ENCODE results near the gene GLIPR1.

GLIPR1 gene

DNA sequence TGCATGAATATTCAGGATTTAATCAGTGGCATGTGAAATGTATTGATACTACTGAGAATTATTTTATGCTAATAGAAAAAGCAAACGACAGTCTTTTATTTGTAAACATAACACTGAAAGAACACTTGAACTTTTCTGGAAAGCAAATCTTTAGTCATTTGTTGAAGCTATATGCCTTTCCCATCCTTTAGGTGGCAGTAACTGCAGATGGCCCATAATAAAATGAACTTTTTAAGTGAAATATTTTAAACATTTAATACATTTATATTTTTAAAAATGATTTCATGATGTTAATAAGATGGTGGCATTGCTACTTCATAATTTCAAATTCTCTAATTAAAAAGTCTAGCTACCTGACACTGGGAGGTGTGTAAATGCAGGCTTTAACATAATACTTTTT, 44.7 kb downstream of the GLIPR1 start:
- Mint-ChIP-seq H3K4me3 (no peak overlapping the region), H3K4me1 (ENCODE audit: low read depth) (peaks cover 2% of the 10 kb centered on the region), H3K36me3 (no peaks in the 10 kb centered on the region), H3K27me3 (peaks cover 28% of the 10 kb centered on the region), H3K27ac (no peak overlapping the region), H3K9me3 (ENCODE audit: low read depth) (no peaks in the 10 kb centered on the region)

DNA sequence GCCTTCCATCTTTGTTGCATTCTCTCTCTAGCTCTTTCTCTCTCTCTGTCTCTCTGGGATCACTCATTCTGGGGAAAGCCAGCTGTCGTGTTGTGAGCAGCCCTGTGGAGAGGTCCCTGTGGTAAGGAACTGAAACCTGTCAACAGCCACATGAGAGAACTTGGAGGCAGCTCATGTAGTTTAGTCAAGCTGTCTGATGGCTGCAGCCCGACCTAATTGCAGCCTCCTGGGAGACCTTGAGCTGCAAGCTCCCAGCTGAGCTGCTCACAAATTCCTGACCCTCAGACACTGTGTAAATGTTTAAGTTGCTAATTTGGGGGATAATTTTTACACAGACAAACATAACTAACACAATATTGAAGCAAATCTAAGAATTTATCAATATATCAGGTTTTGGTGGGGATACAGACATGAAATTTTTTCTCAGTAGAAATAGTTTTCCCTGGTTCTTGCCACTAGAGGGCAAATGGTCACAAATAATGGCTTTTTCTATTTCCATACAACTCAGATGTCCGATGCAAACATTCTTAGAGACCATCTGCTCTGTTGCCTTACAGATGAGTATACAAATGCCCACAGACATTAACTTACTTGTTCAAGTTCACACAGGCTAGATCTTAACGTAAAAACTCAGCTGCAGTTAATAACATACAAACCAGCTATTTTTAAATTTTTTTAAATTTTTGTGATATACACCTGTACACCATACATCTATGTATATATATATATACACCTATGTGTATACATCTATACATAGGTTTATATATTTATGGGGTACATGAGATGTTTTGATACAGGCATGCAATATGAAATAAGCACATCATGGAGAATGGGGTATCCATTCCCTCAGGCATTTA, 46.3 kb downstream of the GLIPR1 start:
- Mint-ChIP-seq H3K27me3 (peaks cover 26% of the 10 kb centered on the region), H3K9me3 (ENCODE audit: low read depth) (no peaks in the 10 kb centered on the region), H3K4me1 (ENCODE audit: low read depth) (peaks cover 2% of the 10 kb centered on the region)

DNA sequence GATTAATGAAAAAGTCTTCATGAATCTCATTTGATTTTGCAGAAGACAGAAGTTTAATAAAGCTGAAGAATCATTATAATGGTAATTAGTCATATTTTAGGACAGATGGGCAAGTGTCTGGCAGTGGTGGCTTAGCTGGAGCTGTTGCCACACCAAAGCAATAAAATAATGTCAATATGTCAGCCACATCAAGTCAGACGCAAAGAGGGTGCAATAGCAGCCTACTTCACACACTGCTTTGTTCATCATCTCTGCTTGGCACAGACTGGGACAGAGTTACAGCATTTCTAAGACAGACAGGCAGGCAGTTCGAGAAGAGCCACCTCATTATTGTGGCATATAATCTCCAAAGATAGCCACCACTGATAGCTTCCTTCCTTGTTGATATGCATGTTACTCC, 47.7 kb downstream of the GLIPR1 start:
- no peak overlapping the region for H3K4me3 Mint-ChIP-seq
- peaks cover 2% of the 10 kb centered on the region for H3K4me1 Mint-ChIP-seq (ENCODE audit: low read depth)
- H3K27ac Mint-ChIP-seq = no peak overlapping the region
- no peaks in the 10 kb centered on the region for H3K9me3 Mint-ChIP-seq (ENCODE audit: low read depth)
- H3K27me3 Mint-ChIP-seq = peaks cover 19% of the 10 kb centered on the region
- no peaks in the 10 kb centered on the region for H3K36me3 Mint-ChIP-seq

More for the DNA sequence above, 46.3 kb downstream of the GLIPR1 start:
- Mint-ChIP-seq H3K36me3 (no peaks in the 10 kb centered on the region), H3K4me3 (no peak overlapping the region), H3K27ac (no peak overlapping the region)

DNA sequence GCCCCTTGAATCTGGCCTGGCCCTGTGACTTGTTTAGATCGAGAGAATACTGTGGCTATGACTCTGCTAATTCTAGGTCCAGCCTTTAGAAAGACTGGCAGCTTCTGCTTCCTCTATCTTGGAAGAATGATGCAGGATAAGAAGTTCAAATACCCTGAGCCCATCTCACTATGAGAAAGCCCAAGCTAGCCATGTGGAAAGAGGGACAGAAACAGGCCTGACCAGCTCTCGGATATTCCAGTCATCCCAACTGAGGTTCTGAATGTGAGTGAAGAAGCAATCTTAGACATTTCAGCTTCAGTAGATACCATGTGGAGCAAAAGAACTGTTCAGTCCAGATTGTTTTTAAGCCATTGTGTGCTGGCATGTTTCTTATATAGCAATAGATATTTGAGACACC, 48.1 kb downstream of the GLIPR1 start:
- H3K36me3 Mint-ChIP-seq = no peaks in the 10 kb centered on the region
- H3K4me1 Mint-ChIP-seq (ENCODE audit: low read depth) = peaks cover 2% of the 10 kb centered on the region
- H3K4me3 Mint-ChIP-seq = no peak overlapping the region
- peaks cover 17% of the 10 kb centered on the region for H3K27me3 Mint-ChIP-seq
- H3K27ac Mint-ChIP-seq = no peak overlapping the region
- no peaks in the 10 kb centered on the region for H3K9me3 Mint-ChIP-seq (ENCODE audit: low read depth)

DNA sequence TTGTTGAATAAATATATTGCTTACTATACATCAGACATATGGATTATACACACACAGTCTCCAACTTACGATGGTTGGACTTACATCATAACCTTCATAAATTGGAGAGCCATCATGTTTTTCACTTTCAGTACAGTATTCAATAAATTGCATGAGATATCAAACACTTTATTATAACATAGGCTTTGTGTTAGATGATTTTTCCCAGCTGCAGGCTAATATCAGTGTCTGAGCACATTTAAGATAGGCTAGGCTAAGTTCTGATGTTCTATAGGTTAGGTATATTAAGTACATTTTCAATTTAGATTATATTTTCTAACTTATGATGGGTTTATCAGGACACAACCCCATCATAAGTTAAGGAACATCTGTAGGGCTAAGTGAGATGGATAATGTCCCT, 48.8 kb downstream of the GLIPR1 start:
- H3K27me3 Mint-ChIP-seq = peaks cover 15% of the 10 kb centered on the region
- no peaks in the 10 kb centered on the region for H3K36me3 Mint-ChIP-seq
- peaks cover 2% of the 10 kb centered on the region for H3K4me1 Mint-ChIP-seq (ENCODE audit: low read depth)
- H3K4me3 Mint-ChIP-seq = no peak overlapping the region
- H3K27ac Mint-ChIP-seq = no peak overlapping the region
- no peaks in the 10 kb centered on the region for H3K9me3 Mint-ChIP-seq (ENCODE audit: low read depth)

DNA sequence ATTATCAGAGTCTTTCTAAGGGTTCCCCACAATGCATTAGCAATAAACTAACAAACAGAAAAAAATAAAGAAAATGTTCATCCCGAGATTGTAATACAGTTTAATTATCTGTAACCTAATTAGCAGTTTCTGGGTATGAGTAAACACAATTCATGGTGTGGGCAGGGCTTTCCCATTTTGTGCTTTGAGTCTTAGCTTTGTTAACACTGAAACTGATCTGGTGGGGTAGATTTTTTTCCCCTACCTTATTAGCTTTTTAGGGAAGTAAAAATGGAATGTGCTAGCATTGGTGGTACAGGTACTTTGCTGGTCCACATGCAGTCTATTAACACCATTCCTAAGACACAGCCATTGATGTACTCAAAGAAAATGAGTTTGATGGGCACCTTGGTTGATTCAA, 49.3 kb downstream of the GLIPR1 start:
- Mint-ChIP-seq H3K27ac (no peak overlapping the region), H3K4me3 (no peak overlapping the region), H3K4me1 (ENCODE audit: low read depth) (peaks cover 2% of the 10 kb centered on the region), H3K9me3 (ENCODE audit: low read depth) (no peaks in the 10 kb centered on the region), H3K36me3 (no peaks in the 10 kb centered on the region), H3K27me3 (peaks cover 13% of the 10 kb centered on the region)

DNA sequence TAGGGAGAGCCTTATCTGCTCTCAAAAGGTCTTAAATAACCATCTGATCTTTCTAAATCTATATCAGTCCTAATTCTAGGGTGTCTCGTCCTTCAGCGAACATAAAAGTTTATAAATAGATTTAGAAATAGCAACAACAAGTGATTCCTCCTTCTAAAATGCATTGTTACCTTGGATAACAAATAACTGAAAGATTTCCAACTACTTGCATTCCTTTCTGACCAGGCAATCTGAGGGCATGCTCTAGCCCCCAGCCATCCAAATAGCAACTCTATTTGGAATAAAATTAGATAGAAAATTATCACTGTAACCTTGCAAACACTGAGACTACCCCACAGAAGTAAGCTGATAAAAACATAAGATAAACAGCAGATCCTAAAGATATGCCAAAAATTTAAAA, 52.7 kb downstream of the GLIPR1 start:
- no peak overlapping the region for H3K4me3 Mint-ChIP-seq
- H3K9me3 Mint-ChIP-seq (ENCODE audit: low read depth) = no peaks in the 10 kb centered on the region
- H3K27me3 Mint-ChIP-seq = peaks cover 1% of the 10 kb centered on the region
- no peaks in the 10 kb centered on the region for H3K4me1 Mint-ChIP-seq (ENCODE audit: low read depth)
- no peak overlapping the region for H3K27ac Mint-ChIP-seq
- no peaks in the 10 kb centered on the region for H3K36me3 Mint-ChIP-seq

DNA sequence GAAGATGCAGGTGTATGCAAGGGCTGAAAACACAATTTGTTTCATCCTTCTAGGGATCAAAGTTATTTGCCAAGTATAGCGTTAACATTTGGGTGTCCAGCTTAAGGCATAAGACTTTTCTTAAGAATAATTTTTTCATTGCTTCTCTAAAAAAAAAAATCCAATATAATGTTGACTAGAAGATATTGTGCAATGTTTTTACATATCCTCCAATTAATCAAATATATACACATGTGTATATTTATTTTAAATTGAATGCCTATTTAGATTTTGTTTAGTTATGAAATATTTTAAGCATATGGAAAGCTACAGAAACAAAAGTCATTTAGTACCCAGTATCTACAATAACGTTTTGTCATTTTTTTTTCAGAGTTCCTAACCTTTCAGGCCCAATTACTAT, 59.3 kb downstream of the GLIPR1 start:
- no peaks in the 10 kb centered on the region for H3K4me1 Mint-ChIP-seq (ENCODE audit: low read depth)

DNA sequence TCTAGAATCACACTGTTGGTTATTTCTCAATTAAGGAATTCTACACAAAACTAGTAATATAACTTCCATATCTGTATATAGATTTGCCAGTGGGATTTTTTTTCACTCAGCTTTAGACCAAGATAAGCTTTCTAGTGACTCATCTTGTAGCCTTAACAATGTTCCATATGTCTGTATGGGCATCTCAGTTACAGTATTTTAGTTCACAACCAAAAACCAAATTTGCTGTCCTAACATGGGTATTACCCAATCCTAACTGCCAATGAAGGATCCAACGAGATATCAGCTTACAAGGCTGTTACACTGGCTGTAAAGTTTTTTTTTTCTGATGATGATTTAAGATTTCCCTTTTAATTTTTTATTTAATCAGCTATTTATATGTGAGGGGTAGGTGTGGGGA, 62.4 kb downstream of the GLIPR1 start:
- H3K9me3 Mint-ChIP-seq (ENCODE audit: low read depth) = no peaks in the 10 kb centered on the region
- no peak overlapping the region for H3K27ac Mint-ChIP-seq
- H3K36me3 Mint-ChIP-seq = no peaks in the 10 kb centered on the region
- peaks cover 22% of the 10 kb centered on the region for H3K27me3 Mint-ChIP-seq
- no peaks in the 10 kb centered on the region for H3K4me1 Mint-ChIP-seq (ENCODE audit: low read depth)
- H3K4me3 Mint-ChIP-seq = no peak overlapping the region

More for the DNA sequence above, 59.3 kb downstream of the GLIPR1 start:
- Mint-ChIP-seq H3K4me3 (no peak overlapping the region), H3K27me3 (peaks cover 13% of the 10 kb centered on the region), H3K27ac (no peak overlapping the region), H3K36me3 (no peaks in the 10 kb centered on the region), H3K9me3 (ENCODE audit: low read depth) (no peaks in the 10 kb centered on the region)

DNA sequence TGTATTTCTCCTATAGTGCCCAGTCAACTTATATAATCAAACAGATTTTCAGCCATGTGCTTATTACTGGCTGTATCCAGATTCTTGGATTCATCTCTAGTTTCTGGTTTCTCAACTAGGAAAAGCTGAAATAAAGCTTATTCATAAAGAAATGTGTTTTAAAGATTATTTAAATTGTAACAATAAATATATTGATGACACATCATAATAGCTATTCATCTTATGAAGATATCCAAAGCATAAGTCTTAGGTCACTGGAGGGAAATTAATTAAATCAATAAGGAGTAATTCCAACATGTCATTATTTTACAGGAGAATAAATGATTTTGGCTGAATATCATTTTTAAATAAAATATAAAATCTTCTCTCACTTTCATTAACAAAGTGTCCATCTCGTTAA, 63.0 kb downstream of the GLIPR1 start:
- H3K4me1 Mint-ChIP-seq (ENCODE audit: low read depth) = no peaks in the 10 kb centered on the region
- no peaks in the 10 kb centered on the region for H3K9me3 Mint-ChIP-seq (ENCODE audit: low read depth)
- no peak overlapping the region for H3K4me3 Mint-ChIP-seq
- peaks cover 22% of the 10 kb centered on the region for H3K27me3 Mint-ChIP-seq
- H3K27ac Mint-ChIP-seq = no peak overlapping the region
- H3K36me3 Mint-ChIP-seq = no peaks in the 10 kb centered on the region

DNA sequence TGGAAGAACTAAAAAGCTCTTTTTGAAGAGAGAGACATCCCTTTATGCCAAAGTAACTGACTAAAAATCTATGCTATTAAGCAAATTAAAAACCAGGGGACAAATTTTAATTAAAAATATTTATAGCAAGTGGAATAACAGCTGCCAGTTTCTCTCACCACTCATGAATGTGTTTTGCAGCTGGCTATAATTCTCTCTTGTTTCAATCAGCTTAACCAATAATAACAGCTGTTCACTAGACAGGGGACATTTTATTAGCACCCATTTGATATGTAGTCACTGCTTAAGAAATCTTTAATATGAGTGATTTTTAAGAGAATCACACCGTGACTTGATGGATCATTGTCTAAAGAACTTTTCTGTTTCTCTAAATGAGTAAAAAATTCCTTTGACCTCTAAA, 65.1 kb downstream of the GLIPR1 start:
- no peaks in the 10 kb centered on the region for H3K9me3 Mint-ChIP-seq (ENCODE audit: low read depth)
- H3K27me3 Mint-ChIP-seq = peaks cover 27% of the 10 kb centered on the region
- no peaks in the 10 kb centered on the region for H3K4me1 Mint-ChIP-seq (ENCODE audit: low read depth)
- no peaks in the 10 kb centered on the region for H3K36me3 Mint-ChIP-seq
- no peak overlapping the region for H3K27ac Mint-ChIP-seq
- H3K4me3 Mint-ChIP-seq = no peak overlapping the region

DNA sequence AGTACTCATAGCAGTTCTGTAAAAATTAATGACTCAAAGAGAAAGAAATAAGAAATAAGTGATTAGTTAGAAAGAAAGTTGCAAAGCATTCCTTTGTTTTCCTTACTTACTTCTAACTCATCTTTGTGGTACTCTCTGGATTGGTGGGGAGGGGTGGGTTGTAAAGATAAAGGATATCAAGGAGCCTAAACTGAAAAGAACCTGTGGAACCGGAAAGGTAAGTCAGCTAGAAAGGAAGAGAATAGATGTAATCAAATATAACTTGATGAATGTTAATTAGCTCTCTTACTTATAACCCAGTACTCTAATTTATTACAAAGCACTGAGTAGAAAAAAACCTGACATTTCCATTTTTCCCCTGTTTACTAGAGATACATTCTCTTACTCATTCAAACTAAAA, 68.3 kb downstream of the GLIPR1 start:
- H3K9me3 Mint-ChIP-seq (ENCODE audit: low read depth) = no peaks in the 10 kb centered on the region

DNA sequence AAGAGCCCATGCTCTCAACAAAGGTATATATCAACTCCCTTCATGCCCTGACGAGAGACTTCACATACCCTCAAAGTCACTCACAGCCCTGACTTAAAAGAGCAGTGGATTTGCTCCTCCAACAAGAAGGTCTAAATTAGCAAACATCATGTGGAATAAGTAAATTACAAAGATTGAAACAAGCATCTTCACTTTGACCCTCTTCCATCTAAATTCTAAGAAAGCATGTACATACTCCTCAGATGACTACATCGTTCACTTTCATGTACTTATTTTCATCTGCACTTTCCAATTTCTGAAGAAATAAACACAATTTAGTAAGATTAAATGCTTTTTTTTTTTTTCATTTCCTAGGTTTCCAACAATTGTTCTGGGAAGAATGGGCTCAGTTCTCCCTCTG, 69.4 kb downstream of the GLIPR1 start:
- H3K27ac Mint-ChIP-seq = no peak overlapping the region
- H3K27me3 Mint-ChIP-seq = peaks cover 13% of the 10 kb centered on the region
- H3K4me3 Mint-ChIP-seq = no peak overlapping the region
- H3K4me1 Mint-ChIP-seq (ENCODE audit: low read depth) = no peaks in the 10 kb centered on the region
- no peaks in the 10 kb centered on the region for H3K36me3 Mint-ChIP-seq
- no peaks in the 10 kb centered on the region for H3K9me3 Mint-ChIP-seq (ENCODE audit: low read depth)

More for the DNA sequence above, 68.3 kb downstream of the GLIPR1 start:
- Mint-ChIP-seq H3K4me3 (no peak overlapping the region), H3K27ac (no peak overlapping the region), H3K4me1 (ENCODE audit: low read depth) (no peaks in the 10 kb centered on the region), H3K27me3 (peaks cover 17% of the 10 kb centered on the region), H3K36me3 (no peaks in the 10 kb centered on the region)

DNA sequence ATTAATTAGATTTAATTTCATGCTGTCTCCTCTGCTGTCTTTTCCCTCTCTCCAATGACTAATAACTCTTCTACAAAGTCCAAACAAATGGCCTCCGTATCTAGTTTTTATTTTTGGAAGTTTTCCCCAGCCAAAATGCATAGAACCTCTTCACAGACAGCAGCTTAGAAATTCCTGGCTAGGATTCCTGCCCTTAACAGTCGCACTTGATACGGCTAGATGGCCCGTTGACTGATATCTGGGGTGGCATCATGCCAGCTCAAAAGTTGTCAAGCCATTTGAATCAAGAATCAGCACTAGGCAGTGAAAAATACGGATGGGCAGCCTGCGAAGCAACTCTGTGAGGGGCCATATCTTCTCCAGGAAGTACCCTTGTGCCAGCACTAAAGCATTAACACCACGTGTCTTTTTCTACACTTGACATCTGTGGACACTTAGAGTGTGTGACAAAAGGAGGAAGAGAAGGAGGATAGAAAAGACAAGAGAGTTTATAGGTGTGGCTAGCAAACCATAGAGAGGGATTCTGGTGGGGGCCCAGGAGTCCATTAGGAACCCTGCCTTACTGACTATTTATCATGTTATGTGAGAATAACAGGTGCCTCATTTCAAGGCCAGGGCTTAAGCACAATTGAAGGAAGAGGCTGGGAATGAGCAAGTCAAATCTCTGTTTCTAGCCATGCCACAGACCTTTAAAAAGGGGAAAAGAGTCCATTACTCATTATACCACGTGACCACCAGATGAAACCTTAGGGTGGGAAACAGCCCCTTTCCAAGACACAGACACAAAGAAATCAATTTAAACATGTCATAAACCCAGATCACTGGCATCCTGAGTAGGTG, 70.1 kb downstream of the GLIPR1 start:
- Mint-ChIP-seq H3K4me3 (no peak overlapping the region), H3K27me3 (peaks cover 14% of the 10 kb centered on the region), H3K9me3 (ENCODE audit: low read depth) (no peaks in the 10 kb centered on the region), H3K27ac (no peak overlapping the region), H3K36me3 (no peaks in the 10 kb centered on the region), H3K4me1 (ENCODE audit: low read depth) (no peaks in the 10 kb centered on the region)

DNA sequence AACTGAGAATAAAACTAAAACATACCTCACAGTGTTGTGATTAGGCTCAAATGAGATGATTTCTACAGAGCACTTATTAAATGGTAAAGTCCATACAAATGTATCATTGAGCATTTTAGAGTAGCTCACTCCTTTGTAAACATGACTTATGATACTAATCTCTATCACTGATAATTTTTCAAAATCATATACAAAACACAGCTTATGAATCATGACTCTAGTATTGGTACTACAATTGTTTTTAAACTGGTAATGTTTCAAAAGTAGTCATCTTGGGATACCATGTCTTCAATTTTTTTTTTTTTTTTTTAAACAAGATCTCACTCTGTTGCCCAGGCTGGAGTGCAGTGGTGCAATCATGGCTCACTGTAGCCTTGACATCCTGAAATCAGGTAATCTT, 70.9 kb downstream of the GLIPR1 start:
- peaks cover 11% of the 10 kb centered on the region for H3K27me3 Mint-ChIP-seq
- no peak overlapping the region for H3K27ac Mint-ChIP-seq
- no peak overlapping the region for H3K4me3 Mint-ChIP-seq
- no peaks in the 10 kb centered on the region for H3K9me3 Mint-ChIP-seq (ENCODE audit: low read depth)
- H3K4me1 Mint-ChIP-seq (ENCODE audit: low read depth) = no peaks in the 10 kb centered on the region
- H3K36me3 Mint-ChIP-seq = no peaks in the 10 kb centered on the region

All from activated naive CD8-positive, alpha-beta T cell (primary cell).